Right lung (tissue), 5 donors: ENCODE results near the gene BCKDHA. TPM values are rescaled to one million over a fixed set of nuclear protein-coding genes. Genes with fewer than 3 reads are reported as not detected.
A peak's percentile ranks its signal among the peaks of the same experiment; 100 is the strongest.
"Not testable (repeated sequence)": the region's sequence is repeated elsewhere in the genome, so short reads cannot be mapped to it uniquely, and the experiment has no call there.

Experiments used
- DNase-seq, 2 donors: peaks; one replicate each; pipeline ENCODE4 v3.0.0-alpha.2; 2013
- polyA plus RNA-seq, 5 donors: library from polyadenylated mRNA; unstranded; fragments of 120-200 nt; gene quantifications; one replicate each; pipeline versions ENCODE4 v1.2.1 to v1.2.3, GENCODE V29; 2013; ENCODE audit warnings: inconsistent platforms in 1 of 5, low replicate concordance in 1 of 5; ENCODE audit not compliant: insufficient read length in 5 of 5, insufficient read depth in 1 of 5

BCKDHA gene
- polyA plus RNA-seq, 5 donors = 15.7 to 38.4 (median 31.3) TPM

DNA sequence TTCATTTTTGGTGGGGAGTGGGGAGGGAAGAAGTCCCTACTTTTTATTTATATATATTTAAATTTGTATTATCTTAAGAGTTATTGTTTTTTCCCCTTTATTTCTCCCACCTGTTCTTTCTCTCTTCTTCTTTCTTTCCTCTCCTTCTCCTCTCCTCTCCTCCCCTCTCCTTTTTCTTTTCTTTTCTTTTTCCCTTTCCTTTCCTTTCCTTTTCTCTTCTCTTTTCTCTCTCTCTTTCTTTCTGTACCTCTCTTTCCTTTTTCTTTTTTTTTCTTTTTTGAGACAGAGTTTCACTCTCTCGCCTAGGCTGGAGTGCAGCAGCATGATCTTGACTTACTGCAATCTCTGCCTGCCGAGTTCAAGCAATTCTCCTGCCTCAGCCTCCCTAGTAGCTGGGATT is 1.9 kb downstream of the BCKDHA start:
- DNase-seq = no peak

- DNase-seq = no peak
Observed at GRCh38 chr19:41401483-41401882, 3.9 kb downstream of the BCKDHA start.

DNA sequence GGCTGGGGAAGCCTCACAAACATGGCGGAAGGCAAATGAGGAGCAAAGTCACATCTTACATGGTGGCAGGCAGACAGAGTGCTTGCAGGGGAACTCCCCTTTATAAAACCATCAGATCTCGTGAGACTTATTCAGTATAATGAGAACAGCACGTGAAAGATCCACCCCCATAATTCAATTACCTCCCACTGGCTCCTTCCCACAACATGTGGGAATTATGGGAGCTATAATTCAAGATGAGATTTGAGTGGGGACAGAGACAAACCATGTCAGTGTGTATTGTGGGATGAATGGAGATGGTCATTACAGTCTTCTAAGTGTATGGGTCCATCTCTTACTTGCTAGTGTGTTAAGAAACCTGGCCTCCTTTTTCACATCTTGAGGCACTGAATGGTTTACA is 4.4 kb downstream of the BCKDHA start:
- no peak for DNase-seq

DNA sequence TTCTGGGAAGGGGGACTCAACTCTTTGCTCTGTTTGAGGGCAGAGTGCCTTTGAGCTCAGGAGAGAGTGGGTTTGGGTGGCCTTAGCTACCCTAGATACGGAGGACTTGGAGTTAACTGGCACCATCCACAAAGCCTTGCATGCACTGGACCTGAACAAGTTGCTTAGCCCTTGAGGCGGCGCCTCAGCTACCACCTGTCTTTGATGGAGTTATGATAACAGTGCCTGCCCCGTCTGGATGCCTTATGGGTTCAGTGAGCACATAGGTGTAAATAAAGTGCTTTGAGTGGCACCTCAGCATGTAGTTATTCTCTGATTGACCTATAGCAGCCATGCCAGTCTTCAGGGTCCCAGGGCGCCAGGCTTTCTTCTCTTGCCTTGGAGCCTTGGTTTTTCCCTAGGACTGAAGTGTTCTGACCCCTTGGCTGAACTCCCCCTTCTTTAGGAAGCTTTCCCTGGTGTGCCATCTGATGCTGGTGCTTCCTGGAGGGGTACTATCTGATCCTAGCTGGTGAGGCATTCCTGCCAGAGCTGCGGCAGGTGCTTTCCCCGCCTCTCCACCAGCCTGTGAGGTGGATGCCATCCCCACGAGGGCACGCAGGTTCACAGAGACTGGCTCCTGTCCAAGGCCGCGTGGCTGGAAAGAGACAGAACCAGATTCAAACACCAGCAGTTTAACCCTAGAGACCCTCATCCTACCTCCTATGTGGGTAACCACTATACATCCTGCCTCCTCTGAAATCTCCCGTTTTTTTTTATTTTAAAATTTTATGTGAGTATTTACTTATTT is 5.8 kb downstream of the BCKDHA start:
- DNase-seq = no peak

GRCh38 chr19:41405776-41406175 is 8.2 kb downstream of the BCKDHA start:
- DNase-seq = no peak

DNA sequence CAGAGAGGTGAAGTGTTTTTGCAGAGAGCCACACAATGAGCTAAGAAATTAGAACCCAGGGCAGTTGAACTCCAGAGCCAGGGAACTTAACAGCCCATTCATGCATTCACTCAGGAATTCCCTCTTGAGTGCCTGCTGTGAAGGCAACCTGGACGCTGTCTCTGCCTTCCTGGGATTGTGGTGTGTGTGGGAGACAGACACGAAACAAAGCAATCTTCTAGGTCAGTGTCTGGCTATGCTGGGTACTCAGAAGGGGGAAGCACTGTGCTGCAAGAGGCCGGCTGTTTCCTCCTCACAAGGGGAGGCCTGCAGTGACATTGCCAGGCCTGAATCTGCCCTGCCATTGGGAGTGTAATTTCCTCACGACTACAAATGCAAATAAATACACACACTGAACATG is 9.7 kb downstream of the BCKDHA start:
- DNase-seq = no peak

- DNase-seq = no peak
Observed at GRCh38 chr19:41408256-41408655, 10.6 kb downstream of the BCKDHA start.

GRCh38 chr19:41408846-41409245 is 11.2 kb downstream of the BCKDHA start:
- not testable (repeated sequence) for DNase-seq

DNA sequence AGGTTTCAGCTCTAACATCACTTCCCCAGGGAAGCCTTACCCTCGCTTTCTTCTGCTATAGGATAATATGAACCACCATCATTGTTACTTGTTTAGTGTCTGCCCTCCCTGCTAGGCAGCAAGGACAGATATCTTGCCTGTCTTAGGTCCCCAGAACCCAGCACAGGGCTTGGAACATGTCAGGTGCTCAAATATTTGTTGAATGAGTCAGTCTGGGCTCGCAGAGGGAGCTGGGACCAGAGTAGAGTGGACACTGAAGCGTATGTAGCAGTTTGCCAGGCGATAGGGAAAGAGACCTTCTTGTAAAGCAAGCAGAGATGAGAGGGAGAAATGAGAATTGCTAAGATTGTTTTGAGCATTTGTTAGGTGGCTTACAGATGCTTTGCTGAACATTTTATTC is 11.7 kb downstream of the BCKDHA start:
- peak; percentile 28 to 29 for DNase-seq

GRCh38 chr19:41410336-41411054 is 12.9 kb downstream of the BCKDHA start:
- DNase-seq = no peak

DNA sequence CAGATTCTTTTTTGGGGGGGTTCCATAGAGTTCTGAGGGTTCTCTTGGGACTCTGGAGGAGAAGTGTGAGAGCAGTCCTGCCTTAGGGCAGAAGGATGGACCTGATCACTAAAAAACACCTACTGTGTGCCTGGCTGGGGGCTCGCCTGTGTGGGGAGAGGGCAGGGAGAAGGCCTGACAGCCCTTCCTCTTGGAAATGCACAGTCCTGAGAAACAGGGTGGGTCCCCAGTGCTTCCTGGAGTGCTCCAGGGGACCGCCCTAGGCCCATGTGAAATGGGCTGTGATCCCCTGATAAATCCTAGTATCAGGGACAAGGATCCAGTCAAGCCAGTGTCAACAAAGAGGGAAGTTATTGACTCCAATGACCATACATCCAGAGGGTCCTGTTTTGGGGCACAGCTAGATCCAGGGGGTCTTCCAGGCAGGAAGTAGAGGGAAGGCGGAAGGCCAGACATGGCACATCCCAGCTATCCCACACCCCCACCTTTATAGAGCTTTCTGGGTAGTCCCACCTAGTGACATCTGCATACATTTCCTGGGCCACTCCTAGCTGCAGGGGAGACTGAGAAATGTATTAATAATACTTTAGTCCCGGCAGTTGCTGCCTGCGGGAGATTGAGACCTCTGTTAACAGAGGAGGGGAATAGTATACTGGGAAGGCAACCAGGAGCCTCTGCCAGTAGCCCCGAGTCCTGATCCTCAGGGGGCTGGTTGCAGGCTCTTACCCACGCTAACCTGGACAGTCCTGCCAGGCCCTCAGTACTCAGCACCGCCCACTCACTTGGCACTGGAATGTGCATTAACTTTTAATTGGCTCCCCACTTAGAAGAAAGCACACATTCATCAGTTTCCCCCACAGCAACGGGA is 13.7 kb downstream of the BCKDHA start:
- no peak for DNase-seq

GRCh38 chr19:41411968-41412265 is 14.3 kb downstream of the BCKDHA start:
- DNase-seq = no peak

- no peak for DNase-seq
Observed at GRCh38 chr19:41412953-41413352, 15.3 kb downstream of the BCKDHA start.

GRCh38 chr19:41413947-41414346 is 16.3 kb downstream of the BCKDHA start:
- no peak for DNase-seq

- DNase-seq = no peak
Observed at GRCh38 chr19:41414461-41414860, 16.8 kb downstream of the BCKDHA start.

- DNase-seq = no peak
Observed at GRCh38 chr19:41415154-41415571, 17.5 kb downstream of the BCKDHA start.

GRCh38 chr19:41416194-41416674 is 18.6 kb downstream of the BCKDHA start:
- no peak for DNase-seq

DNA sequence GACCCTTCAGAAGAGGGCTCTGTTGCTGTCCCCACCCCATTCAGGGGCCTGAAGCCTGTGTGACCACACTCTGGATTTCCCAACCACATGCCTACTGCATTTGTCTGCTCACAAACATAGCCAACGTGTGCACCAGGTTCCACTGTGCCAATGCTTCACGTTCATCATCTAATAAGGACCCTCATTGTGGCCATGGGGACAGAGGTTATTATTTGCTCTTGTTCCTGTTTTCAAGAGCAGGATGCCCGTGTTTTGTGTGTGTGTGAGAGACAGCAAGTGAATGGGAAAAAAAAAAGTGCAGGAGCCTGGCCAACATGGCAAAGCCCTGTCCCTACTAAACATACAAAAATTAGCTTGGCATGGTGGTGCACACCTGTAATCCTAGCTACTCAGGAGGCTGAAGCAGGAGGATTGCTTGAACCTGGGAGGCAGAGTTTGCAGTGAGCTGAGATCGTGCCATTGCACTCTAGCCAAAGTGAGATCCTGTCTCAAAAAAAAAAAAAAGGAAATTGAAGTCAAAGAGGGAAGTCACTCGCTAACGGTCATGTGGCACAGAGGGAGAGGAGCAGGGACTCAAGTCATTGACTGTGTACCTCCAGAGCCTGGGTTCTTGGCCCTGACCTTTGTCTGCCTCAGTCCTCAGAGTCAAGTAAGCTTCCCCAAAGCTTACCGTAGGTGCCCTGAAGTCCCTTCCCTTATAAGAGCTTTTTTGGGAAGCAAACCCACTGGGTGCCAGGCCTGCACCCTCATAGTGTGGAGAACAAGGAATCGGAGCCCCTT is 22.7 kb downstream of the BCKDHA start:
- no peak for DNase-seq

DNA sequence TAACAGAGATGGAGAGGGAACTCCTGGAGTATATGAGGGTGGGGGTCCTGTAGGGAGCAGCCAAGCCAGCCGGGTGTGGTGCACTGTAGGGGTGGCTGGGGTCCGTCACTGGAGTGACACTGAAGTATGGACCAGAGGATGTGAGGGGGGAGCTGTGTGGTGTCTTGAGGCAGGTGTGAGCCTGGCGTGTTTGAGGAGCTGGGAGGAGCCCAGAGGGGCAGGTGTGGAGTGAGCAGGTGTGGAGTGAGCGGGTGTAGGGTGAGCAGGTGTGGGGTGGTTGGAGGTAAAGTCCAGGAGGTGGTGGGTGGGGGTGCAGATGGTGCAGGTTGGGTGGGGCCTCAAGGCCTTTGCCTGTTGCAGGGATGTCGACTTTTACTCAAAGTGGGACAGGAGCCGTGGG is 23.7 kb downstream of the BCKDHA start:
- no peak for DNase-seq

GRCh38 chr19:41421973-41422372 is 24.4 kb downstream of the BCKDHA start:
- DNase-seq = no peak

GRCh38 chr19:41422456-41422855 is 24.8 kb downstream of the BCKDHA start:
- DNase-seq = no peak

DNA sequence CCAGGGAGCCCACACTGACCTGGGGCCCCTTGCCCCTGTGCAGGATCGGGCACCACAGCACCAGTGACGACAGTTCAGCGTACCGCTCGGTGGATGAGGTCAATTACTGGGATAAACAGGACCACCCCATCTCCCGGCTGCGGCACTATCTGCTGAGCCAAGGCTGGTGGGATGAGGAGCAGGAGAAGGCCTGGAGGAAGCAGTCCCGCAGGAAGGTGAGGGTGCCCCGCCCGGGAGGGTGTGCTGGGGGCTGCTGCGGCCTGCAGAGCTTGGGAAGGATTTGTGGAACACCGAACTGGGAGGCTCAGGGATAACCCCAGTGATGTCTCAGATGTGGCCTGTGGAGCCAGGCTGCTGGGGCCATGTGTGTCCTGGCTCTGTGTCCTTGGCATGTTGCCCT is 25.3 kb downstream of the BCKDHA start:
- DNase-seq = no peak
